PFSK-1 (cell line): ENCODE results near the gene MCRIP2.

Experiments
- FOXP2 ChIP-seq: optimal IDR thresholded peaks from 2 replicates; pipeline ENCODE3; 2011; ENCODE audit warnings: borderline replicate concordance, control low read depth, inconsistent platforms; ENCODE audit not compliant: insufficient read depth; ENCODE audit errors: extremely low read length, extremely low read depth
- POLR2AphosphoS5 ChIP-seq: IDR thresholded peaks from 2 replicates; pipeline ENCODE4 v1.6.1; 2012; ENCODE audit warnings: low read depth, mild to moderate bottlenecking, control low read depth, low read length, moderate library complexity
- REST ChIP-seq, 2 experiments: IDR thresholded peaks; 2 replicates each; pipeline versions ENCODE4 v1.6.1 to v1.8.0; 2011 to 2012; ENCODE audit warnings: low read depth in 2 of 2, low read length in 2 of 2, control low read depth in 1 of 2, inconsistent platforms in 1 of 2, mild to moderate bottlenecking in 1 of 2, moderate library complexity in 1 of 2; ENCODE audit not compliant: insufficient read depth in 1 of 2
- SIN3A ChIP-seq: IDR thresholded peaks from 2 replicates; pipeline ENCODE4 v1.6.1; 2012; ENCODE audit warnings: mild to moderate bottlenecking, low read length, moderate library complexity, borderline replicate concordance; ENCODE audit not compliant: insufficient read depth
- TAF1 ChIP-seq: IDR thresholded peaks from 2 replicates; pipeline ENCODE4 v1.6.1; 2012; ENCODE audit warnings: low read length, control low read depth, borderline replicate concordance; ENCODE audit not compliant: insufficient read depth

MCRIP2 gene

GRCh38 chr16:681746-682427 lies 40.3 kb downstream of the MCRIP2 start:
- TF ChIP-seq FOXP2 = no peak
- no peak for TF ChIP-seq REST (IDR thresholded peaks at IDR 0.05; ENCODE audit: insufficient read depth in 1 of 2, low read depth in 2 of 2, low read length in 2 of 2)
- TF ChIP-seq POLR2AphosphoS5 = no peak
- TF ChIP-seq TAF1 = no peak
- no peak for TF ChIP-seq SIN3A

GRCh38 chr16:682493-683395 lies 41.1 kb downstream of the MCRIP2 start:
- TF ChIP-seq SIN3A (no peak), REST (IDR thresholded peaks at IDR 0.05; ENCODE audit: insufficient read depth in 1 of 2, low read depth in 2 of 2, low read length in 2 of 2) (no peak), FOXP2 (no peak), POLR2AphosphoS5 (no peak), TAF1 (no peak)

- no peak for TF ChIP-seq POLR2AphosphoS5
- TF ChIP-seq SIN3A = no peak
- TF ChIP-seq REST (IDR thresholded peaks at IDR 0.05; ENCODE audit: insufficient read depth in 1 of 2, low read depth in 2 of 2, low read length in 2 of 2) = no peak
- no peak for TF ChIP-seq TAF1
- no peak for TF ChIP-seq FOXP2
These were observed 41.9 kb downstream of the MCRIP2 start for GRCh38 chr16:683396-684070.

- TF ChIP-seq POLR2AphosphoS5 (no peak), SIN3A (no peak), REST (IDR thresholded peaks at IDR 0.05; ENCODE audit: insufficient read depth in 1 of 2, low read depth in 2 of 2, low read length in 2 of 2) (no peak), FOXP2 (no peak), TAF1 (no peak)
These were observed 42.6 kb downstream of the MCRIP2 start, which contains the start of gene JMJD8 for GRCh38 chr16:684071-684794. Gene JMJD8, minus strand, starts transcription at chr16:684334. Its CDS starts 15 bp downstream, at chr16:684319.
